HG02973 (cell line): ENCODE results near the gene SRRT.

Experiments used
- ATAC-seq: cut with Tn5 transposase; IDR thresholded peaks from one replicate; pipeline ENCODE4 v1.9.1; 2021; ENCODE audit warnings: moderate library complexity; ENCODE audit not compliant: unreplicated experiment

Gene SRRT

DNA sequence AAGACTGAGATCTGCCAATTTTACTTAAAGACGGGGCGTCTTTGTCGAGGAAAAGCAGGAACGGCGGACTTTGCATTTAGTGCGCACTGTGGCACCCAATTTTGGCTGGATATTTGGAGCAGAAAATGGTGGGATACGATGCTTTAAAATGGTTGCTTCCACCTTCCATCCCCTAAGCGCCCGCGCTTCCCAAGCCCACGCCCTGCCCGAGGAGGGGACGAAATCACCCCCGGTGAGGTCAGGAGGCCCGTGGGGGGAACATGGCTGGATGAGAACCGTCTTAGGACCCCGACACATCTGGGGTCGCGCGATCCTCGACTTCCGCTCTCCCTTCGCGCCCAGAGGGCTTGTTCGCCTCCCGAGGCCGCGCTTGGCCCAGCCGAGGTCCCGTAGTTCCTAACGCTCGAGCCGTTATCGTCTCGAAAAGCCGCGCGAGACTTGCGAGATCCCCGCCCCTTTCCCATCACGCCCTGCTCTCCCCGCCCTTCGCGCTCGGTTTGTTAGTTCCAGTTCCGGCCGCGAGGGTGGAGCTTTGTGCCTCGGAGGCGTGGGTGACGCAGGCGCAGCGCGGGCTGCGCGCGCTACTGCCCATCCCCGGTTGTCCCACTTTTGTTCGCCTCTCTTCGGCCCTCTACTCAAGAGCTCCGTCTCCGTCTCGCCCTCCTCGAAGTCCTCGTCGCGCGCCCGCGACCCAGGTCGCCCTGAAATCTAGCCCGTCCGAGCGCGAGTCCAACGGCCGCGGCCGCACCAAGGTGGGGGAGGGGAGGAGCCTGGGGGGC is at the start of gene SRRT:
Gene SRRT, plus strand, starts transcription at position 527 of the 779 bp plus-strand sequence. CDS start 488 bp downstream, outside the sequence.
- peak; percentile 82 for ATAC-seq

GRCh38 chr7:100825215-100825671 is 49.7 kb upstream of the SRRT start:
- no peak for ATAC-seq

GRCh38 chr7:100825751-100826513 is 49.0 kb upstream of the SRRT start:
- ATAC-seq = no peak

GRCh38 chr7:100826514-100827329 is 48.2 kb upstream of the SRRT start:
- ATAC-seq = no peak

DNA sequence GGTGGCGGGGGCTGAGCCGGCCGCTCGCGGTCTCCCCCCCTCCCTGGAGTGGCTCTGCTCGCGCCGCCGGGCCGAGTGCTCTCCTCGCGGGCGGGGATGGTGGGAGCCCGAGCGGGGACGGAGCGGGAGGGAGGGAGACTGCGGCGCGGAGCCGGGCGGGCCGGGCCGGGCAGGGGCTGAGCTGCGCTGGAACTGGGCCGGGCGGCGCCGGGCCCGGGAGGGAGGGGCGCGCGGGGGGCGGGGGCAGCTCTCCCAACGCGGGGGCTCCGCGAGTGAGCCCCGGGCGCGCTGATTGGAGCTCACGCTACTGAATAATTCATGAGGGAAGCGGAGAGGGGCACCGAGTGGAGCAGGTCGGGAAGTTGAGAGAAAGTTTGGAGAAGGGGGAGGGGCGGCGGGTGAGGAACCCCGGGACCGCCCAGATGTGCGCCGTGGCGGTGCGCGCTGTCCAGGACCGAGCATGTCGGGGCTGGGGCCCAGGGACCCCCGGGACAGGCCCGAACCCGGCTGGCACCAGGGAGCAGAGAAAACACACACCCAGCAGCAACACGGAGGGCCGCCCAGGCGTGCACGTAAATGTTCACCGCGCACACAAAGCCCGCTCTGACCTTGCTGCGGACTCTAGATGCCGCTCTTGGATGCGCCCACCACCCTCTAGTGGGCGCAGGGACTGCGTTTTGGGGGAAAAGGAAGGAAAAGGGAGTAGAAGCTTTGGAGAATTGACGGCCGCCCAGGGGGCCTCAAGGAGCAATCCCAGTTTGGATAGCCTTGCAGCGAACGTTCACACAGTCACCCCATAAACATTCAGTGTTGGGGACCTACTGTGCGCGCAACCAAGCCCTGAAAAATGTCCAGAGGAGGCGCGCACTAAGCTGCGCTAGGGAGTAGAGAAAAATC is 47.3 kb upstream of the SRRT start, which contains the start of gene EPHB4:
Gene EPHB4, minus strand, starts transcription at position 194 of the 897 bp plus-strand sequence. CDS start 493 bp downstream, outside the sequence.
- ATAC-seq = no peak

GRCh38 chr7:100829150-100829716 is 45.7 kb upstream of the SRRT start:
- ATAC-seq = no peak

- no peak for ATAC-seq
Observed at GRCh38 chr7:100830396-100830795, 44.5 kb upstream of the SRRT start.

DNA sequence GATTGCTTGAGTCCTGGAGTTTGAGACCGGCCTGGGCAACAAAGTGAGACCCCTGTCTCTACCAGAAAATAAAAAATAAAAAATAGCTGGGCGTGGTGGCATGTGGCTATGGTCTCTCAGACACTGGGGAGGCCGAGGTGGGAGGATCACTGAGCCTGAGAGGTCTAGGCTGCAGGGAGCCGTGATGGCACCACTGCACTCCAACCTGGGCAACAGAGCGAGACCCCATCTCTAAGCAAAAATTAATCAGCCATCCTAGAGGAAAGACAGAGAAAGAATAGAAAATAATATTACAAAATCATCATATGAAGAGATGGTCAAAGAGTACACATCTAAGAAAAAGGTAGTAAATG is 42.6 kb upstream of the SRRT start:
- ATAC-seq = no peak

- no peak for ATAC-seq
Observed at GRCh38 chr7:100835903-100836811, 38.7 kb upstream of the SRRT start.

DNA sequence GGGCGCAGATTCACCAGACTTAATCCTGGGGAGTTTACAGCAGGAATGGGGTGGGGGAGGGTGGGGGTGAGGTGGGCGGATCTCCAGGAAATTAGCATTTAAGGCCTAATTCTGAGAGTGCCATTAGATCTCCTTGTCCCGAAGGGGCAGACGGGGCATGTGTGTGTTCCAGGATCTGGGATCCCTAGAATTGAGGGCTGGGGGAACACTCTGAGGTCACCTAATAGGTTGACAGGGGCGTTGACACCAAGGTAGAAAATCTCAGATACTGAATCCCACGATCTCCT is 38.1 kb upstream of the SRRT start:
- no peak for ATAC-seq

GRCh38 chr7:100837099-100837836 is 37.6 kb upstream of the SRRT start:
- ATAC-seq = no peak

DNA sequence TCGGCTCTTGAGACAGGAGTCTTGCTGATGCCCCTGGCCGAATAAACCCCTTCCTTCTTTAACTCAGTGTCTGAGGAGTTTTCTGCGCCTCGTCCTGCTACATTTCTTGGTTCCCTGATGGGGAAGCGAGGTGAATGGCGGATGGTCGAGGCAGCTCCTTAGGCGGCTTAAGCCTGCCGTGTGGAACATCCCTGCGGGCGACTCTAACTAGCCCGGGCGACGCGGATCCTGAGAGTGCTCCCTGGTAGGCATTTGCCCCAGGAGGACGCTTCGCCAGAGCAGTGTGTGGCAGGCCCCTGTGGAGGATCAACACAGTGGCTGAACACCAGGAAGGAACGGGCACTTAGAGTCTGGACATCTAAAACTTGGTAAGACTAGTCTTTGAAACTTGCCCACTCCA is 35.5 kb upstream of the SRRT start:
- no peak for ATAC-seq

GRCh38 chr7:100840470-100841100 is 34.3 kb upstream of the SRRT start:
- no peak for ATAC-seq

GRCh38 chr7:100847360-100847759 is 27.5 kb upstream of the SRRT start:
- ATAC-seq = no peak

GRCh38 chr7:100852048-100852872 is 22.6 kb upstream of the SRRT start, which contains the start of gene SLC12A9:
SLC12A9 (plus strand) TSS chr7:100852713; CDS start chr7:100854198, 1,485 bp downstream.
- ATAC-seq = peak; percentile 84

- ATAC-seq = no peak
Observed at GRCh38 chr7:100854146-100854895, 20.6 kb upstream of the SRRT start.
